Stimulated activated naive CD4-positive, alpha-beta T cell (primary cell): ENCODE data around the gene TEDC1.

Source experiments
- DNase-seq, 6 experiments: peaks; one replicate each; lab custom pipeline; 2025; lab: John Stamatoyannopoulos, UW

Gene TEDC1

GRCh38 chr14:105490572-105491365, at the start of gene TEDC1:
TSS of gene TEDC1 (plus strand) at chr14:105491246. CDS start at chr14:105491376, 130 bp downstream.
- peak; percentile 99 to 100 (median 100) for DNase-seq

- no peak for DNase-seq
Observed at GRCh38 chr14:105442125-105442524, 48.9 kb upstream of the TEDC1 start.

GRCh38 chr14:105442834-105443233, 48.2 kb upstream of the TEDC1 start:
- DNase-seq, result no peak

GRCh38 chr14:105444859-105445258, 46.2 kb upstream of the TEDC1 start:
- no peak for DNase-seq

- no peak for DNase-seq
Observed at GRCh38 chr14:105445290-105445689, 45.8 kb upstream of the TEDC1 start.

- no peak for DNase-seq
Observed at GRCh38 chr14:105445901-105446845, 44.9 kb upstream of the TEDC1 start.

- no peak for DNase-seq
Observed at GRCh38 chr14:105446971-105447370, 44.1 kb upstream of the TEDC1 start.

- no peak for DNase-seq
Observed at GRCh38 chr14:105447651-105448640, 43.1 kb upstream of the TEDC1 start.

GRCh38 chr14:105448706-105449111, 42.3 kb upstream of the TEDC1 start:
- peak; percentile 17 to 64 (median 54) for DNase-seq

- no peak for DNase-seq
Observed at GRCh38 chr14:105449276-105450122, 41.5 kb upstream of the TEDC1 start.

- DNase-seq, result no peak
Observed at GRCh38 chr14:105450123-105450505, 40.9 kb upstream of the TEDC1 start.

- no peak for DNase-seq
Observed at GRCh38 chr14:105450864-105451720, 40.0 kb upstream of the TEDC1 start.

GRCh38 chr14:105452963-105453362, 38.1 kb upstream of the TEDC1 start:
- DNase-seq, result no peak

GRCh38 chr14:105453847-105454246, 37.2 kb upstream of the TEDC1 start:
- no peak for DNase-seq

- no peak for DNase-seq
Observed at GRCh38 chr14:105455086-105455640, 35.9 kb upstream of the TEDC1 start.

GRCh38 chr14:105455766-105456660, 35.0 kb upstream of the TEDC1 start:
- no peak for DNase-seq

GRCh38 chr14:105456736-105457617, 34.1 kb upstream of the TEDC1 start:
- no peak for DNase-seq
